ENCODE data around the gene PGAM5.

The PGAM5 gene

GRCh38 chr12:132665794-132666193 lies 44.8 kb upstream of the PGAM5 start:
- DNase-seq (ENCODE audit: low read depth), result no peak
- H3K4me3 ChIP-seq (ENCODE audit: low read depth, low read length), result no peak overlapping the region
- TF ChIP-seq CTCF (IDR thresholded peaks at IDR 0.05; ENCODE audit: insufficient read depth, low read depth, low read length, missing control alignments), result no peak

DNA sequence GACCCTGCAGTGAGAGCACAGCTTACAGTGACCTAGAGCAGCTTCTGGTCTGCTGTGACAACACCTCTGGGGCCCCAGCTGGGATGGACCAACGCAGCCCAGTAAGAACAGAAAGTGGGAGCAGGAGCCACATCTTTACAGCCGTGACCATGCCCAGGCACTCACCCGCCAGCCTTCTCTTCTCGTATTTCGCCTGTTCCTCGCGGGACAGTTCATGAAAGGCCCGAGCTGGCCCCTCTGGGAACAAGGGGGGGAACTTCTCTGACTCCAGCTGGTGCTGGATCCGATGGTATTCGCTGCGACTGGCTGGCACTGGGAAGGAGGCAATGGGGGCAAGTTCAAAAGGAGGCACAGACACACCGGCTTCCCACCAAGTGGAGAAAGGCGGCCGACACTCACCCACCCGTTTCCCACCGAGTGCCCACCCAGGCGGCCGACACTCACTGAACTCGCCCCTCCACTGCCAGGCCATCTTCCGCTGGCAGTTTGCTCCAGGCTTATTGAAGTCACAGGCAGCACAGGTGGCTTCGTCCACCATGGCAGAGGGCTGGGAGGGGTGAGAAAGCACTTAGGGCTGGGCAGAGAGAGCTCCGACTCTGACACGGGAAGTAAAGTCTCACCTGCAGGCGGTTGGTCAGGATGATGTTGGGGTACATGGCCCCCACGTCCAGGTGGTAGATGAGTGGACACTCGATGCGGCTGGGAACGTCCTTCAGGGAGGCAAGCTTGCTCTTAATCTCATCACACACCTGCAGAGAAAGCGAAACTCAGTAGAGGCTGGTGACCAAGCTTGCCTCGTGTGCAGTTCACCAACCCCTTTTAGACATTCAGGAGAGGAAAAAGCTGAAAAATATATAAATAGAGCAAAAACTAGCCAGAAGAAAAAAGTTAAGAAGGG lies 42.2 kb upstream of the PGAM5 start:
- no peak for DNase-seq (ENCODE audit: low read depth)

DNA sequence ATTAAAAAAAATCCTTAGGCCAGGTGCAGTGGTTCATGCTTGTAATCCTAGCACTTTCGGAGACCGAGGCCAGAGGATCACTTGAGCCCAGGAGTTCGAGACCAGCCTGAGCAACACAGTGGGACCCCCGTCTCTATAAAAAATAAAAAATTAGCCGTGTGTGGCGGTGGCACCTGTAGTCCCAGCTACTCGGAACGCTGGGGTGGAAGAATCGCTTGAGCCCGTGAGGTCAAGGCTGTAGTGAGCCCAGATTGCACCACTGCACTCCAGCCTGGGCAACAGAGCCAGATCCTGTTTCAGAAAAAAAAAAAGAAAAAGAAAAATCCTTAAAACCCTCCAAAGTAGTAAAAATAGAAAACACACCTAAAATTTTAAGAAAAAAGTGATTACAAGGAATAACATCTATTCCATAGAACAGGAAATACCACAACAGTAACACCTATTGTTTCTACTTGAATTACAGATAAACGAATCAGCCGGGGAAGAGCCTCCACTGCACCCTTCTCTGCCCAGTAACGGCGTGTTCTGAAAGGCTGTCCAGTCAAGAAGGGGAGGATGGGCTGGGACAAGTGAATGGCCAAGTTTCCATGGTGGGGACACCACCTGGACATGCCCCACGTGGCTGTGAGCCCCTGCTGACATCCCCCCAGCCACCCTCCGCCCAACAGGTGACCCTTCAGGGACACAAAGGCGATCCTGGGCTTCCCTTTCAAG lies 41.3 kb upstream of the PGAM5 start:
- no peak overlapping the region for H3K4me3 ChIP-seq (ENCODE audit: low read depth, low read length)
- no peak for TF ChIP-seq CTCF (IDR thresholded peaks at IDR 0.05; ENCODE audit: insufficient read depth, low read depth, low read length, missing control alignments)
- no peak for DNase-seq (ENCODE audit: low read depth)

More for the DNA sequence above, 42.2 kb upstream of the PGAM5 start:
- no peak for TF ChIP-seq CTCF (IDR thresholded peaks at IDR 0.05; ENCODE audit: insufficient read depth, low read depth, low read length, missing control alignments)
- no peak overlapping the region for H3K4me3 ChIP-seq (ENCODE audit: low read depth, low read length)

GRCh38 chr12:132672116-132672515 lies 38.5 kb upstream of the PGAM5 start:
- no peak overlapping the region for H3K4me3 ChIP-seq (ENCODE audit: low read depth, low read length)
- TF ChIP-seq CTCF (IDR thresholded peaks at IDR 0.05; ENCODE audit: insufficient read depth, low read depth, low read length, missing control alignments), result no peak
- no peak for DNase-seq (ENCODE audit: low read depth)

GRCh38 chr12:132672678-132673077 lies 38.0 kb upstream of the PGAM5 start:
- no peak for DNase-seq (ENCODE audit: low read depth)
- no peak overlapping the region for H3K4me3 ChIP-seq (ENCODE audit: low read depth, low read length)
- no peak for TF ChIP-seq CTCF (IDR thresholded peaks at IDR 0.05; ENCODE audit: insufficient read depth, low read depth, low read length, missing control alignments)

- TF ChIP-seq CTCF (IDR thresholded peaks at IDR 0.05; ENCODE audit: insufficient read depth, low read depth, low read length, missing control alignments), result no peak
- no peak overlapping the region for H3K4me3 ChIP-seq (ENCODE audit: low read depth, low read length)
- DNase-seq (ENCODE audit: low read depth), result no peak
Measured at GRCh38 chr12:132673288-132674179, 37.1 kb upstream of the PGAM5 start.
